ENCODE data around the gene FBN3. TPM values are rescaled to one million over a fixed set of nuclear protein-coding genes. Genes with fewer than 3 reads are reported as not detected.

Gene FBN3
- polyA plus RNA-seq, 1 donor from 2014 or later, result 52.7 TPM

DNA sequence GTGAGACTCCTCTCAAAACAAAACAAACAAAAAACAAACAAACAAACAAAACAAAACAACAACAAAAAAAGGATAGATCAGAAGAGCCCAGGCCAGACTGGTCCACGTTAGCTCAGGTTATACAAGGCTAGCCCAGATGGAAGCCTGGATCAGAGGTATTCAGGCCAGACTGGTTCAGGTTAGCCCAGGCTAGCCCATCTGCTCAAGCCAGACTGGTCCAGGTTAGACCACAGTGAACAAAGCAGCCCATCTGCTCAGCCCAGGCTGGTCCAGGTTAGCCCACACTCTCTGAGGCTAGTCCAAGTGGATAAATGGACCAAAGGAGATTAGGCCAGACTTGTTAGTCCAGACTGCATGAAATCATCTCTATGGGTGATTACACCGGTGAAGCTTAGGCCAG is 55.7 kb downstream of the FBN3 start:
- peaks cover 42% of the 10 kb centered on the region for H3K36me3 ChIP-seq (ENCODE audit: insufficient read depth, low read length)
- no peak overlapping the region for H3K4me2 ChIP-seq (ENCODE audit: low read length)
- no peak for TF ChIP-seq MXI1 (conservative IDR thresholded peaks at IDR 0.05; ENCODE audit: poor library complexity, severe bottlenecking)

DNA sequence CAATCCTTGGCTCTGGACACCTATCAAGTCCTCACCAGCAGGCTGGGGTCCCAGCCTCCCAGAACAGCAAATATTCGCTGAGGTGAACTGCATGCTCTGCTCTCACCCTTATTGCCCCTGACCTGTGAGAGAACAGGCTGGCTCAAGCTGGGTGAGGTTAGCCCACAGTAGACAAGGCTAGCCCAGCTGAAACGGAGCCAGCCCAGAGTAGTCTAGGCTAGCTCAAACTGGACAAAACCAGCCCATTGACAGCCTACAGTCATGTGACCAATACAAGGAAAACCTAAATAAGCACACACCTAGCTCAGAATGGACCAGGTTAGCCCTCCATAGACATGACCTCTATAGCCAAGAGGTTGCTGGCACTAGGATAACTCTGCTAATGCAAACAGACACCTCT is 58.4 kb downstream of the FBN3 start:
- Histone ChIP-seq H3K4me3 (ENCODE audit: low read length) (no peak overlapping the region), H3K36me3 (ENCODE audit: insufficient read depth, low read length) (peaks cover 35% of the 10 kb centered on the region), H3K9me3 (ENCODE audit: low read length) (peaks cover 20% of the 10 kb centered on the region), H3K9ac (ENCODE audit: low read length) (no peak overlapping the region), H2AFZ (ENCODE audit: low read depth, low read length) (no peak overlapping the region), H3K27me3 (ENCODE audit: insufficient read depth, low read depth, low read length) (no peaks in the 10 kb centered on the region), H3F3A (ENCODE audit: insufficient read depth, low read length, poor library complexity, severe bottlenecking) (no peaks in the 10 kb centered on the region), H3K4me2 (ENCODE audit: low read length) (no peak overlapping the region), H3K9me2 (ENCODE audit: insufficient read depth, low read length) (no peaks in the 10 kb centered on the region), H3K79me2 (replicated peaks; ENCODE audit: insufficient read depth, low read length) (no peaks in the 10 kb centered on the region), H3K27ac (ENCODE audit: low read length) (no peak overlapping the region), H4K20me1 (ENCODE audit: insufficient read depth) (no peaks in the 10 kb centered on the region)
- TF ChIP-seq RAD21 (conservative IDR thresholded peaks at IDR 0.05) (no peak), TAF1 (IDR thresholded peaks at IDR 0.05; ENCODE audit: low read depth) (no peak), EZH2 (IDR thresholded peaks at IDR 0.05; ENCODE audit: borderline replicate concordance, insufficient read depth, low read length, poor library complexity, severe bottlenecking) (no peak), MXI1 (conservative IDR thresholded peaks at IDR 0.05; ENCODE audit: poor library complexity, severe bottlenecking) (no peak)

More for the DNA sequence above, 55.7 kb downstream of the FBN3 start:
- Histone ChIP-seq H3K4me3 (ENCODE audit: low read length) (no peak overlapping the region), H4K20me1 (ENCODE audit: insufficient read depth) (no peaks in the 10 kb centered on the region), H2AFZ (ENCODE audit: low read depth, low read length) (no peak overlapping the region), H3K27me3 (ENCODE audit: insufficient read depth, low read depth, low read length) (no peaks in the 10 kb centered on the region), H3K9me2 (ENCODE audit: insufficient read depth, low read length) (no peaks in the 10 kb centered on the region), H3F3A (ENCODE audit: insufficient read depth, low read length, poor library complexity, severe bottlenecking) (no peaks in the 10 kb centered on the region), H3K27ac (ENCODE audit: low read length) (no peak overlapping the region), H3K79me2 (replicated peaks; ENCODE audit: insufficient read depth, low read length) (no peaks in the 10 kb centered on the region), H3K9ac (ENCODE audit: low read length) (no peak overlapping the region), H3K9me3 (ENCODE audit: low read length) (peaks cover 32% of the 10 kb centered on the region)

DNA sequence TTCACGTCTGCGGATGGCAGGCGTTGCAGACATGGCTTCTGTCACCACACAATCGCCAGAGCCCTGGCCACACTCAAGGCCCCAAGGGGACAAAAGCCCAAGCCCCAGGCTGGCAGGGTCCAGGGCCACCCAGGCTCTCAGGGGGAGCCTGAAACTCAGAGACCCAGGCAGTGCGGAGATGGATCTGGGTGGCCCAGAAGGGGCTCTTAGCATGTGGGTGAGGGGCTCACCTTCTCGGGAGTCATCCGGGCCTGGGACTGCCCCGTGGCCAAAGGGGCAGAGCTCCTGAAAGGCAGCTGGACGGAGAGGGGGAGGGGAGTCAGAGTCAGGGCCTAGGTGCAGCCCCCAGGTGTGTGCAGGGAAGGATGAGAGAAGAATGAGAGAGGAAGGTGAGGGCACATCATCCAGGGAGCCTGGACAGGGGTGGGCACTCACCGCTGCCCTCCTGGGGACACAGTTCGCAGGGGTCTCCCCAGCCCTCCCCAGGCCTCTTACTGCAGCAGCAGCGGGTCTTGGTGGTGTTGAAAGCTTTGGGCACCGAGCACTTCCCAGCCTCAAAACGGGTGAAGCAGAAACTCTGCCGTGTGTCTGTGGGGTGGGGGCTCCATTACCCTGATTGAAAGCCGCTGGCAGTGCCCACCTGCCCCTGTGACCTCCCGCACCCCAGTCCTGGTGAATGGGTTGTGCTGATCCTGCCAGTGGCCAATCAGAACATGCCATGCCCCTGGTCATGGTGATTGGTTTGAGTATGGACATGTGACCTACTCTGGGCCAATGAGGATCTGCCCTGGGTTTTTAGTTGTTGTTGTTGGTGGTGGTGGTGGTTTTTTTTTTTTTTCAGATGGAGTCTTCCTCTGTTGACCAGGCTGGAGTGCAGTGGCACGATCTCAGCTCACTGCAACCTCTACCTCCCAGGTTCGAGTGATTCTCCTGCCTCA is 59.5 kb downstream of the FBN3 start:
- Histone ChIP-seq H3K27ac (ENCODE audit: low read length) (no peak overlapping the region), H3K4me3 (ENCODE audit: low read length) (no peak overlapping the region), H3F3A (ENCODE audit: insufficient read depth, low read length, poor library complexity, severe bottlenecking) (no peaks in the 10 kb centered on the region), H3K9me2 (ENCODE audit: insufficient read depth, low read length) (no peaks in the 10 kb centered on the region), H4K20me1 (ENCODE audit: insufficient read depth) (no peaks in the 10 kb centered on the region), H3K4me2 (ENCODE audit: low read length) (no peak overlapping the region), H3K79me2 (replicated peaks; ENCODE audit: insufficient read depth, low read length) (no peaks in the 10 kb centered on the region), H3K27me3 (ENCODE audit: insufficient read depth, low read depth, low read length) (no peaks in the 10 kb centered on the region), H3K36me3 (ENCODE audit: insufficient read depth, low read length) (peaks cover 25% of the 10 kb centered on the region), H3K9ac (ENCODE audit: low read length) (no peak overlapping the region), H2AFZ (ENCODE audit: low read depth, low read length) (no peak overlapping the region), H3K9me3 (ENCODE audit: low read length) (peaks cover 10% of the 10 kb centered on the region)
- TF ChIP-seq POLR2AphosphoS5 (IDR thresholded peaks at IDR 0.05) (no peak), TAF1 (IDR thresholded peaks at IDR 0.05; ENCODE audit: low read depth) (no peak), EZH2 (IDR thresholded peaks at IDR 0.05; ENCODE audit: borderline replicate concordance, insufficient read depth, low read length, poor library complexity, severe bottlenecking) (no peak), RAD21 (conservative IDR thresholded peaks at IDR 0.05) (no peak), SMC3 (conservative IDR thresholded peaks at IDR 0.05; ENCODE audit: poor library complexity) (no peak), MXI1 (conservative IDR thresholded peaks at IDR 0.05; ENCODE audit: poor library complexity, severe bottlenecking) (no peak), EP300 (conservative IDR thresholded peaks at IDR 0.05; ENCODE audit: poor library complexity, severe bottlenecking) (no peak)
- TF ChIP-seq, protein P1, sequence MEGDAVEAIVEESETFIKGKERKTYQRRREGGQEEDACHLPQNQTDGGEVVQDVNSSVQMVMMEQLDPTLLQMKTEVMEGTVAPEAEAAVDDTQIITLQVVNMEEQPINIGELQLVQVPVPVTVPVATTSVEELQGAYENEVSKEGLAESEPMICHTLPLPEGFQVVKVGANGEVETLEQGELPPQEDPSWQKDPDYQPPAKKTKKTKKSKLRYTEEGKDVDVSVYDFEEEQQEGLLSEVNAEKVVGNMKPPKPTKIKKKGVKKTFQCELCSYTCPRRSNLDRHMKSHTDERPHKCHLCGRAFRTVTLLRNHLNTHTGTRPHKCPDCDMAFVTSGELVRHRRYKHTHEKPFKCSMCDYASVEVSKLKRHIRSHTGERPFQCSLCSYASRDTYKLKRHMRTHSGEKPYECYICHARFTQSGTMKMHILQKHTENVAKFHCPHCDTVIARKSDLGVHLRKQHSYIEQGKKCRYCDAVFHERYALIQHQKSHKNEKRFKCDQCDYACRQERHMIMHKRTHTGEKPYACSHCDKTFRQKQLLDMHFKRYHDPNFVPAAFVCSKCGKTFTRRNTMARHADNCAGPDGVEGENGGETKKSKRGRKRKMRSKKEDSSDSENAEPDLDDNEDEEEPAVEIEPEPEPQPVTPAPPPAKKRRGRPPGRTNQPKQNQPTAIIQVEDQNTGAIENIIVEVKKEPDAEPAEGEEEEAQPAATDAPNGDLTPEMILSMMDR (IDR thresholded peaks at IDR 0.05; ENCODE audit: poor library complexity, severe bottlenecking), result no peak
- TF ChIP-seq, protein P2, sequence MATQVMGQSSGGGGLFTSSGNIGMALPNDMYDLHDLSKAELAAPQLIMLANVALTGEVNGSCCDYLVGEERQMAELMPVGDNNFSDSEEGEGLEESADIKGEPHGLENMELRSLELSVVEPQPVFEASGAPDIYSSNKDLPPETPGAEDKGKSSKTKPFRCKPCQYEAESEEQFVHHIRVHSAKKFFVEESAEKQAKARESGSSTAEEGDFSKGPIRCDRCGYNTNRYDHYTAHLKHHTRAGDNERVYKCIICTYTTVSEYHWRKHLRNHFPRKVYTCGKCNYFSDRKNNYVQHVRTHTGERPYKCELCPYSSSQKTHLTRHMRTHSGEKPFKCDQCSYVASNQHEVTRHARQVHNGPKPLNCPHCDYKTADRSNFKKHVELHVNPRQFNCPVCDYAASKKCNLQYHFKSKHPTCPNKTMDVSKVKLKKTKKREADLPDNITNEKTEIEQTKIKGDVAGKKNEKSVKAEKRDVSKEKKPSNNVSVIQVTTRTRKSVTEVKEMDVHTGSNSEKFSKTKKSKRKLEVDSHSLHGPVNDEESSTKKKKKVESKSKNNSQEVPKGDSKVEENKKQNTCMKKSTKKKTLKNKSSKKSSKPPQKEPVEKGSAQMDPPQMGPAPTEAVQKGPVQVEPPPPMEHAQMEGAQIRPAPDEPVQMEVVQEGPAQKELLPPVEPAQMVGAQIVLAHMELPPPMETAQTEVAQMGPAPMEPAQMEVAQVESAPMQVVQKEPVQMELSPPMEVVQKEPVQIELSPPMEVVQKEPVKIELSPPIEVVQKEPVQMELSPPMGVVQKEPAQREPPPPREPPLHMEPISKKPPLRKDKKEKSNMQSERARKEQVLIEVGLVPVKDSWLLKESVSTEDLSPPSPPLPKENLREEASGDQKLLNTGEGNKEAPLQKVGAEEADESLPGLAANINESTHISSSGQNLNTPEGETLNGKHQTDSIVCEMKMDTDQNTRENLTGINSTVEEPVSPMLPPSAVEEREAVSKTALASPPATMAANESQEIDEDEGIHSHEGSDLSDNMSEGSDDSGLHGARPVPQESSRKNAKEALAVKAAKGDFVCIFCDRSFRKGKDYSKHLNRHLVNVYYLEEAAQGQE (IDR thresholded peaks at IDR 0.05; ENCODE audit: borderline replicate concordance), result no peak

Data from neural cell (in vitro differentiated cells).